HCT116 (cell line): ENCODE data around the gene ADAMTSL5.

Experiments used
- CEBPB ChIP-seq: IDR thresholded peaks from 2 replicates; pipeline ENCODE4 v1.6.1; 2012; ENCODE audit warnings: low read depth
- CTCF ChIP-seq, 3 experiments: fragments of 200-600 bp in 1 of 3; sonication (generic) in 1 of 3; IDR thresholded peaks in 2 of 3; conservative IDR thresholded peaks in 1 of 3; 2 replicates each; pipeline ENCODE4 v1.5.1; 2012 to 2017; ENCODE audit warnings: low read depth in 2 of 3, low read length in 2 of 3, antibody characterized with exemption in 1 of 3, borderline replicate concordance in 1 of 3, control low read depth in 1 of 3, mild to moderate bottlenecking in 1 of 3, mixed read lengths in 1 of 3, mixed run types in 1 of 3, moderate library complexity in 1 of 3; ENCODE audit not compliant: insufficient read depth in 1 of 3
- EZH2 ChIP-seq: fragments of 200-600 bp; sonication (generic); IDR thresholded peaks from 2 replicates; pipeline ENCODE4 v1.6.1; 2017; ENCODE audit warnings: antibody characterized with exemption, mixed run types
- FOSL1 ChIP-seq: IDR thresholded peaks from 2 replicates; pipeline ENCODE4 v1.6.1; 2012; ENCODE audit warnings: low read depth
- JUND ChIP-seq: IDR thresholded peaks from 2 replicates; pipeline ENCODE4 v1.6.1; 2012
- POLR2A ChIP-seq: IDR thresholded peaks from 2 replicates; pipeline ENCODE4 v1.7.0; 2011; ENCODE audit warnings: borderline replicate concordance; ENCODE audit not compliant: insufficient read depth, insufficient read length; ENCODE audit errors: extremely low read depth
- POLR2AphosphoS5 ChIP-seq: IDR thresholded peaks from 2 replicates; pipeline ENCODE4 v1.6.1; 2011; ENCODE audit warnings: mild to moderate bottlenecking, low read depth, low read length, moderate library complexity
- SIN3A ChIP-seq: IDR thresholded peaks from 2 replicates; pipeline ENCODE4 v1.6.1; 2012; ENCODE audit warnings: low read depth
- SRF ChIP-seq: IDR thresholded peaks from 2 replicates; pipeline ENCODE4 v1.6.1; 2012; ENCODE audit warnings: low read depth
- TF ChIP-seq, protein P1 (sequence below): IDR thresholded peaks from 2 replicates; pipeline ENCODE4 v1.6.1; 2012
- TF ChIP-seq, protein P2 (sequence below): IDR thresholded peaks from 2 replicates; pipeline ENCODE4 v1.6.1; 2012

DNA sequence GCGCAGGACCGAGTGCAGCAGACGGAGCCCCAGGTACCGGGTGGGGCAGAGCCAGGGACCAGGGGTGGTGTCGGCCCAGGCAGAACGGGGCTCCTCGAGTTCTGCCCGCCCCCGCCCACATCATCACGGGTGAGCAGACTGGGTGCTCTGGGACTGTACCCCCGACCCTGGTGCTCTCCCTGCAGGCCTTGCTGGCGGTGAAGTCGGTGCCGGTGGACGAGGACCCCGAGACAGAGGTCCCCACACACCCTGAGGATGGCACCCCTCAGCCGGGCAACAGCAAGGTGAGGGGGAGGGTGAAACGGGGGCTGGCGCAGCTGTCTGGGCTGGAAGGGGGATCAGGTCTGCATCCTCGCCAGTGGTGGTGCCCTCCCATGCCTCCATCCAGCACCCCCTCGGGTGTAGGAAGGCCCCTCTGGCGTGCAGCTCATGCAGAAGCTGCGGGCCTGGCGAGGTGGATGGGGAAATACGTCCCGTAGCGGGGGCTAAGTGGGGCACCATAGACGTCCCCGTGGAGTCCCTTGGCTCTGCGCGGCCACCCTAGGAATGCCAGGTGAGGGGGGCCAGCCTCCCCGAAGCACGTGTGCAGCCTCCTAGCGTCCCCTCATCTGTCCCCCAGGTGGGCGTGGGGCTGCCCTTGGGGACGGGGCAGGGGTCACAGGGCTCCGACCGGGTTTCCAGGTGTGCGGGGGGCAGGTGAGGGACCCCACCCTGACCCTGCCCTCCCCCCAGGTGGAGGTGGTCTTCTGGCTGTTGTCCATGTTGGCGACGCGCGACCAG, 56.5 kb downstream of the ADAMTSL5 start:
- TF ChIP-seq JUND, result no peak
- no peak for TF ChIP-seq CTCF (IDR thresholded peaks at IDR 0.05 in 2 of 3, conservative IDR thresholded peaks at IDR 0.05 in 1 of 3; ENCODE audit: borderline replicate concordance in 1 of 3, insufficient read depth in 1 of 3, low read depth in 2 of 3, low read length in 2 of 3)
- no peak for TF ChIP-seq EZH2
- no peak for TF ChIP-seq POLR2A
- TF ChIP-seq, protein P1, sequence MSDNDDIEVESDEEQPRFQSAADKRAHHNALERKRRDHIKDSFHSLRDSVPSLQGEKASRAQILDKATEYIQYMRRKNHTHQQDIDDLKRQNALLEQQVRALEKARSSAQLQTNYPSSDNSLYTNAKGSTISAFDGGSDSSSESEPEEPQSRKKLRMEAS, result no peak
- TF ChIP-seq SIN3A, result no peak
- TF ChIP-seq, protein P2, sequence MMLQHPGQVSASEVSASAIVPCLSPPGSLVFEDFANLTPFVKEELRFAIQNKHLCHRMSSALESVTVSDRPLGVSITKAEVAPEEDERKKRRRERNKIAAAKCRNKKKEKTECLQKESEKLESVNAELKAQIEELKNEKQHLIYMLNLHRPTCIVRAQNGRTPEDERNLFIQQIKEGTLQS, result no peak
- no peak for TF ChIP-seq SRF
- no peak for TF ChIP-seq FOSL1
- no peak for TF ChIP-seq CEBPB
- TF ChIP-seq POLR2AphosphoS5, result no peak
